Trophoblast cell (in vitro differentiated cells and primary cell): Measurements from ENCODE around the gene DNM3.

ENCODE experiments used
- DNase-seq, 2 donors: peaks; one replicate each; pipeline ENCODE4 v3.0.0-alpha.2; 2016
- H2AFZ ChIP-seq: 2 replicates; pipeline ENCODE4 v1.6.1; 2013; ENCODE audit warnings: low read length, moderate library complexity, mild to moderate bottlenecking; ENCODE audit not compliant: insufficient read depth, poor library complexity
- H2AK5ac ChIP-seq: 2 replicates; pipeline ENCODE4 v1.6.1; 2013; ENCODE audit warnings: mild to moderate bottlenecking, low read length
- H2BK120ac ChIP-seq: 2 replicates; pipeline ENCODE4 v1.6.1; 2013; ENCODE audit warnings: low read length, mild to moderate bottlenecking, moderate library complexity; ENCODE audit not compliant: insufficient read depth, poor library complexity
- H2BK12ac ChIP-seq: 2 replicates; pipeline ENCODE4 v1.6.1; 2013; ENCODE audit warnings: mild to moderate bottlenecking, low read length, moderate library complexity
- H2BK5ac ChIP-seq: 2 replicates; pipeline ENCODE4 v1.6.1; 2013; ENCODE audit warnings: low read length, low read depth, moderate library complexity, mild to moderate bottlenecking; ENCODE audit not compliant: poor library complexity
- H3K14ac ChIP-seq: 2 replicates; pipeline ENCODE4 v1.6.1; 2013; ENCODE audit warnings: mild to moderate bottlenecking, low read length
- H3K18ac ChIP-seq: 2 replicates; pipeline ENCODE4 v1.6.1; 2013; ENCODE audit warnings: mild to moderate bottlenecking, low read length
- H3K23ac ChIP-seq: 2 replicates; pipeline ENCODE4 v1.6.1; 2013; ENCODE audit warnings: low read length
- H3K27ac ChIP-seq: 2 replicates; pipeline ENCODE4 v1.5.1; 2013; ENCODE audit warnings: low read depth, mild to moderate bottlenecking, inconsistent platforms, low read length, moderate library complexity
- H3K27me3 ChIP-seq: 2 replicates; pipeline ENCODE4 v1.6.1; 2013; ENCODE audit warnings: inconsistent platforms, mild to moderate bottlenecking, low read length, moderate library complexity; ENCODE audit not compliant: insufficient read depth
- H3K36me3 ChIP-seq, 2 experiments: 1 replicate in 1 of 2; 2 replicates in 1 of 2; pipeline ENCODE4 v1.6.1; 2013; ENCODE audit warnings: low read length in 2 of 2, mild to moderate bottlenecking in 2 of 2, moderate library complexity in 1 of 2; ENCODE audit not compliant: insufficient read depth in 2 of 2, control insufficient read depth in 1 of 2
- H3K4ac ChIP-seq: 2 replicates; pipeline ENCODE4 v1.6.1; 2013; ENCODE audit warnings: low read depth, mild to moderate bottlenecking, low read length, moderate library complexity
- H3K4me1 ChIP-seq, 2 experiments: 1 replicate in 1 of 2; 2 replicates in 1 of 2; pipeline ENCODE4 v1.6.1; 2013; ENCODE audit warnings: low read length in 2 of 2, mild to moderate bottlenecking in 2 of 2, moderate library complexity in 1 of 2; ENCODE audit not compliant: insufficient read depth in 2 of 2, control insufficient read depth in 1 of 2
- H3K4me2 ChIP-seq: 2 replicates; pipeline ENCODE4 v1.6.1; 2013; ENCODE audit warnings: inconsistent platforms, mild to moderate bottlenecking, low read length, moderate library complexity
- H3K4me3 ChIP-seq: 2 replicates; pipeline ENCODE4 v1.5.1; 2013; ENCODE audit warnings: mild to moderate bottlenecking, low read depth, low read length, inconsistent platforms
- H3K79me1 ChIP-seq: one replicate; pipeline ENCODE4 v1.6.1; 2013; ENCODE audit warnings: low read length
- H3K79me2 ChIP-seq: 2 replicates; pipeline ENCODE4 v1.6.1; 2013; ENCODE audit warnings: low read length, mild to moderate bottlenecking; ENCODE audit not compliant: control insufficient read depth, insufficient read depth, poor library complexity
- H3K9ac ChIP-seq: 2 replicates; pipeline ENCODE4 v1.6.1; 2013; ENCODE audit warnings: mild to moderate bottlenecking, low read length
- H3K9me3 ChIP-seq: 2 replicates; pipeline ENCODE4 v1.6.1; 2013; ENCODE audit warnings: low read depth, mild to moderate bottlenecking, control low read depth, inconsistent platforms, low read length; ENCODE audit not compliant: insufficient read depth
- H4K12ac ChIP-seq: 2 replicates; pipeline ENCODE4 v1.6.1; 2013; ENCODE audit warnings: low read depth, mild to moderate bottlenecking, low read length, moderate library complexity
- H4K8ac ChIP-seq: 2 replicates; pipeline ENCODE4 v1.6.1; 2013; ENCODE audit warnings: low read depth, mild to moderate bottlenecking, low read length, moderate library complexity
- H4K91ac ChIP-seq: one replicate; pipeline ENCODE4 v1.6.1; 2013; ENCODE audit warnings: low read depth, mild to moderate bottlenecking, low read length, moderate library complexity
- WGBS: extraction: QIAGEN DNeasy Blood & Tissue Kit; methylation state at CpG from one replicate; pipeline ENCODE4 v1.1.7; 2013; ENCODE audit warnings: missing lambda C conversion rate; ENCODE audit not compliant: insufficient read length, insufficient coverage; ENCODE audit errors: extremely low coverage; 5-methylcytosine and 5-hydroxymethylcytosine counted together

The DNM3 gene

DNA sequence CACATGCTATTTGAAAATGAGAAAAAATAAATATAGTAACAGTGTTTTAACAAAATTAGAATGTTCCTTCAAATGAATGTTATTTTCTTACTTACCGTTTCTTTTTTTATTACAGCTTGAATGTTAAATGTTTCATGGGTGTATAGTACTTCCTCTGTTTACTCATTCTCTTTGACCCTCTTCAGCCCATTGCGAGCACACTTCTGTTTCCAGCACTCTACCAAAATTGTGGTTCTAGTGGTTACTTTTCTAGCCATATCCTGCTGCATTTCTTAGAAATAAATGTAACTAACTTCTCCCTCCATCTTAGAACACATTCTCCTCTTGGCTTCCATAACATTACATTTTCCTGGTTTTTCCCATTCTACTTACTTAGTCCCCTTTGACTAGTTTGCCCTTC is 389.2 kb downstream of the DNM3 start:
- no peak overlapping the region for H2BK12ac ChIP-seq
- H3K4me1 ChIP-seq = no peaks in the 10 kb centered on the region
- H3K9ac ChIP-seq = no peak overlapping the region
- H3K79me2 ChIP-seq = no peaks in the 10 kb centered on the region
- no peak overlapping the region for H3K4ac ChIP-seq
- no peak overlapping the region for H3K4me3 ChIP-seq
- H3K27me3 ChIP-seq = no peaks in the 10 kb centered on the region
- H4K8ac ChIP-seq = no peak overlapping the region
- H2AK5ac ChIP-seq = no peak overlapping the region
- WGBS = no CpG with 5 or more reads among the region's 2 CpGs
- no peaks in the 10 kb centered on the region for H3K9me3 ChIP-seq
- no peak overlapping the region for H3K23ac ChIP-seq
- no peak overlapping the region for H3K14ac ChIP-seq
- no peak overlapping the region for H4K91ac ChIP-seq
- no peak overlapping the region for H4K12ac ChIP-seq
- H3K18ac ChIP-seq = no peak overlapping the region
- H2BK5ac ChIP-seq = no peak overlapping the region
- DNase-seq = no peak
- no peaks in the 10 kb centered on the region for H3K36me3 ChIP-seq
- no peaks in the 10 kb centered on the region for H3K79me1 ChIP-seq
- no peak overlapping the region for H2AFZ ChIP-seq
- no peak overlapping the region for H2BK120ac ChIP-seq
- H3K27ac ChIP-seq = no peak overlapping the region
- H3K4me2 ChIP-seq = no peak overlapping the region

DNA sequence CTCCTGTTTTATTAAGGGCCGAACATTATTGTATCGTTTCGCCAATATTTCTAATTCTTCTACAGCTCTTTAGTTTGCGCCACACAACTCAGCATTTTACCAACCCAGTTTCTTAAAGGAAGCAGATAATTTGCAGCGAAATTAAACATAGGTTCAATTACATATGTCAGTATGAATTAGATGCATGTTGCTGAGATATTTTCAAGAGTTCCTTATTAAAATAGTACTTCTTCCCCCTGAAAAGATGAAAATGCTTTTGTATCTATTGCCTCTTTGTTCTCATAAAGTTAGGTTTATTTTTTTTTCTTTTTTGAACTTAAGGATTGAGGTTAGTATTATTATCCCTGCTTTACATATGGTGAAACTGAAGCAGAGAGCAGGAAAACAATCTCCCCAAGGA is 395.7 kb downstream of the DNM3 start:
- Histone ChIP-seq H3K9ac (no peak overlapping the region), H3K79me1 (no peaks in the 10 kb centered on the region)

DNA sequence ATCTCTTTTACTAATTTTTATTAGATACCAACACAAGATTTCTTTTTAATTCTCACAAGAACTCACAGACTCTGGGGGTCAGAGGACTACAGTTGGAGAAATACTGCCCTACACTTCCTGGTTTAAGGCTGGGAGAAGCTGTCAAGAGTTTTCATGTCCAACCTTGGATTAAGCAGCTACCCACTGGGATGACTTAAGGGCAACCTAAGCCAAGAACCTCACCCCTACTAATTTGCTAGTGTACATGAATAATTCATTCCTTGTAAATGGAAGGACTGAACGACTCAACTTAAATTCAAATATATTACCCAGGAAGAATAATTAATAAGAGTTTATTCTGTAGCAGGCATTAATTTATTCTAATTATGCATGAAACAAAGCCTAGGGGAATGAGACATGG is 396.9 kb downstream of the DNM3 start:
- Histone ChIP-seq H3K14ac (no peak overlapping the region), H4K8ac (no peak overlapping the region), H3K79me1 (no peaks in the 10 kb centered on the region), H3K4me1 (no peaks in the 10 kb centered on the region), H3K4me2 (no peak overlapping the region), H3K4me3 (no peak overlapping the region), H2BK5ac (no peak overlapping the region), H2BK12ac (no peak overlapping the region), H3K18ac (no peak overlapping the region), H3K9ac (no peak overlapping the region), H2AK5ac (no peak overlapping the region), H3K4ac (no peak overlapping the region), H3K9me3 (no peaks in the 10 kb centered on the region), H4K12ac (no peak overlapping the region), H3K27me3 (no peaks in the 10 kb centered on the region), H3K27ac (no peak overlapping the region), H3K23ac (no peak overlapping the region), H4K91ac (no peak overlapping the region), H3K36me3 (no peaks in the 10 kb centered on the region), H3K79me2 (no peaks in the 10 kb centered on the region), H2BK120ac (no peak overlapping the region), H2AFZ (no peak overlapping the region)
- no peak for DNase-seq
- WGBS = no CpG with 5 or more reads among the region's 1 CpG

More for the DNA sequence above, 395.7 kb downstream of the DNM3 start:
- no peak overlapping the region for H3K14ac ChIP-seq
- H2AFZ ChIP-seq = no peak overlapping the region
- no peak overlapping the region for H3K4me2 ChIP-seq
- no peaks in the 10 kb centered on the region for H3K9me3 ChIP-seq
- no peak overlapping the region for H3K18ac ChIP-seq
- H3K4me3 ChIP-seq = no peak overlapping the region
- H3K4me1 ChIP-seq = no peaks in the 10 kb centered on the region
- DNase-seq = no peak
- H3K27me3 ChIP-seq = no peaks in the 10 kb centered on the region
- H3K27ac ChIP-seq = no peak overlapping the region
- no peak overlapping the region for H3K23ac ChIP-seq
- no peaks in the 10 kb centered on the region for H3K79me2 ChIP-seq
- no peak overlapping the region for H4K12ac ChIP-seq
- no peak overlapping the region for H2BK5ac ChIP-seq
- H4K8ac ChIP-seq = no peak overlapping the region
- H2AK5ac ChIP-seq = no peak overlapping the region
- no peak overlapping the region for H2BK120ac ChIP-seq
- WGBS = 100% methylated on average over 1 of the region's 5 CpGs
- no peak overlapping the region for H2BK12ac ChIP-seq
- H4K91ac ChIP-seq = no peak overlapping the region
- H3K36me3 ChIP-seq = no peaks in the 10 kb centered on the region
- no peak overlapping the region for H3K4ac ChIP-seq

DNA sequence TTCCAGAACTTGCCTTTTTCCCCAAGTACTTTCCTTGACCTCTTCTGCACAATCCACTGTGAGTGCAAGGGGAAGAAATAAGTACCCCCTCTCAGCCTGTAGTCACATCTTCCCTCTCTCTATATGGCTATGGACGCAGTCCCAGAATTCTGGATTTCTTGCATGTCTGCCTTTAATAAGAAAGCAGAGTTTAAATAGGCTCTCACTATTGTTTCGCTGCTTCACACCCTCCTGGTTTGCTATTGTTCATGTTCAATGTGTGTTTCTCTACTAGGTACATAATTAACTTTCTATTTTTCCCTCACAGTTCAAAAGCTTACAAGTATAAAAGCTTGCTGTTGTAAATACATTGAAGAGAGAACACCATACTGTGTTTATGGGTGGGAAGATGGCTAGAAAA is 397.7 kb downstream of the DNM3 start:
- H2BK5ac ChIP-seq = no peak overlapping the region
- H2BK12ac ChIP-seq = no peak overlapping the region
- no peak overlapping the region for H3K4me3 ChIP-seq
- no peak overlapping the region for H3K9ac ChIP-seq
- no peaks in the 10 kb centered on the region for H3K9me3 ChIP-seq
- no peaks in the 10 kb centered on the region for H3K27me3 ChIP-seq
- H3K79me2 ChIP-seq = no peaks in the 10 kb centered on the region
- H2BK120ac ChIP-seq = no peak overlapping the region
- no peak overlapping the region for H3K14ac ChIP-seq
- no CpG with 5 or more reads among the region's 2 CpGs for WGBS
- H2AK5ac ChIP-seq = no peak overlapping the region
- DNase-seq = no peak
- H4K8ac ChIP-seq = no peak overlapping the region
- no peak overlapping the region for H2AFZ ChIP-seq
- H4K91ac ChIP-seq = no peak overlapping the region
- H3K23ac ChIP-seq = no peak overlapping the region
- H3K27ac ChIP-seq = no peak overlapping the region
- no peaks in the 10 kb centered on the region for H3K79me1 ChIP-seq
- no peaks in the 10 kb centered on the region for H3K4me1 ChIP-seq
- no peaks in the 10 kb centered on the region for H3K36me3 ChIP-seq
- H3K18ac ChIP-seq = no peak overlapping the region
- no peak overlapping the region for H3K4me2 ChIP-seq
- H3K4ac ChIP-seq = no peak overlapping the region
- H4K12ac ChIP-seq = no peak overlapping the region
